ENCODE results near the gene CYGB. TPM values are rescaled to one million over a fixed set of nuclear protein-coding genes. Genes with fewer than 3 reads are reported as not detected.
A peak's percentile ranks its signal among the peaks of the same experiment; 100 is the strongest.

Gene CYGB
- total and polyA plus RNA-seq, 9 of the 15 experiments (the other 6 are each of a cell fraction or from before 2014, with no cell fraction given): 0.08 to 0.95 (median 0.18) TPM; not detected in 5

DNA sequence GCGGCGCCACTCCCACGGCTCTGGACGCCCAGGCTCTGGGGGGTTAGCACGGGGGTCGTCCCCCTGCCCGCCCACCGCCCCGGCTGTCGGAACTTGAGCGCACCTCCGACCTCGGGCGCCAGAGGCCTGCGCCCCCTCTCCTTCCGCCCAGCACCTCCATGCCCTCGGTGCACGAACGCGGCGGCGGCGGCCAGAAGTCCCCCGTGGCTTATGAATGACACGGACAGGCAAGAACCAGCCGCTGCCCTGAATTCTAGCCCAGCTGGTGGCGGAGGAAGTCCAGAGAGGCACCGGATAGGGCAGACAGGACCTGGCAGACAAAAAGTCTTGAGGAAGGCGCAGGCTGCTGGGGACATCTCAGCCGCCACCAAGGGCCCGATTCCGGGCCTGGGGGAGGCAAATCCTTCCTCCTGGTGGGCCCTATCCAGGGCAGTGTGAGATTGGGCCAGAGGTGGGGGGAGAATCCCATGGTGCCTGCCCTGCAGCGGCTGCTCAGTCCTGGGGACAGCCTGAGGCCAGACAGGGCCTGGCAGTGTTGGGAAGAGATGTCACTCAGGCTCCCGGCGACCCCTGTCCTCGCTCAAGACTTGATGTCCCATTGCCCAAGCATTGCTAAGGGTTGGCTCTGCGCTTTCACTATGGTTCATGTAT lies 897 bp upstream of the CYGB start:
- Histone ChIP-seq H3K36me3 (ENCODE audit: control insufficient read depth, insufficient read depth, low read length) (no peaks in the 10 kb centered on the region), H3K79me2 (ENCODE audit: control insufficient read depth, insufficient read depth, low read length) (no peaks in the 10 kb centered on the region), H3K4me1 (replicated peaks in 1 of 2; ENCODE audit: control insufficient read depth in 2 of 2, insufficient read depth in 2 of 2, low read length in 2 of 2) (peaks cover 11 to 50% of the 10 kb centered on the region in 2 experiments; a peak in 4 of 5 replicates), H2AFZ (ENCODE audit: low read depth, low read length) (no peak overlapping the region), H4K20me1 (replicated peaks; ENCODE audit: control insufficient read depth, insufficient read depth, low read length) (no peaks in the 10 kb centered on the region), H3K9me3 (replicated peaks; ENCODE audit: control insufficient read depth, insufficient read depth, low read depth, low read length) (no peaks in the 10 kb centered on the region), H3K4me3 (no peak overlapping the region), H3K27me3 (ENCODE audit: control insufficient read depth in 2 of 2, insufficient read depth in 2 of 2, low read length in 2 of 2) (no peaks in the 10 kb centered on the region), H3K4me2 (ENCODE audit: insufficient read depth, low read length) (no peak overlapping the region), H3K9me1 (ENCODE audit: control insufficient read depth, insufficient read depth, low read length) (no peaks in the 10 kb centered on the region), H3K27ac (ENCODE audit: extremely low read depth, low read depth, low read length) (no peak overlapping the region), H3K9ac (ENCODE audit: insufficient read depth in 1 of 2, low read depth in 2 of 2, low read length in 2 of 2) (0 out of 4 replicates have a peak overlapping the region, but pooled peaks of 1 of the 2 experiments have one; percentile 71)
- intact Hi-C loops (cut with micrococcal nuclease): no loop called here
- DNase-seq (ENCODE audit: extremely low read depth in 1 of 4, low spot score in 3 of 4): no peak
- ATAC-seq: no peak
- in situ Hi-C loops (cut with MboI): no loop called here
- POLR2A ChIA-PET: no interaction called here
- BruUV-seq (replicated peaks): no TSS peak
- no peak for FAIRE-seq
- CTCF ChIA-PET (ENCODE audit: low intra/inter-chr PET ratio): no interaction called here
- WGBS (ENCODE audit: insufficient coverage, low coverage, missing lambda C conversion rate): 83% methylated on average over 25 of the region's 37 CpGs
- no peak for TF ChIP-seq CTBP1 (IDR thresholded peaks at IDR 0.05; ENCODE audit: borderline replicate concordance)
- no peak for TF ChIP-seq RERE (CRISPR knock-in tag; IDR thresholded peaks at IDR 0.05; ENCODE audit: borderline replicate concordance)
- no peak for TF ChIP-seq HMG20B (CRISPR knock-in tag; IDR thresholded peaks at IDR 0.05)
- no peak for TF ChIP-seq RFX7 (CRISPR knock-in tag; IDR thresholded peaks at IDR 0.05)
- TF ChIP-seq AFF4 (CRISPR knock-in tag; IDR thresholded peaks at IDR 0.05): no peak

Data from K562 (cell line).